IMR-90 (cell line): Measurements from ENCODE around the gene PLCL2.

Experiments
- CEBPB ChIP-seq: IDR thresholded peaks from 2 replicates; pipeline ENCODE4 v1.6.1; 2012; ENCODE audit warnings: low read depth, low read length, improper control_type of control experiment
- CHD1 ChIP-seq: IDR thresholded peaks from 2 replicates; pipeline ENCODE4 v1.6.1; 2012; ENCODE audit warnings: low read depth, low read length, improper control_type of control experiment
- FOS ChIP-seq: fragments of 150-350 bp; IDR thresholded peaks from 2 replicates; pipeline ENCODE4 v1.6.1; 2016; ENCODE audit warnings: low read depth, low read length
- MAFK ChIP-seq: IDR thresholded peaks from 2 replicates; pipeline ENCODE4 v1.6.1; 2012; ENCODE audit warnings: low read depth, low read length, improper control_type of control experiment
- MAZ ChIP-seq: IDR thresholded peaks from 2 replicates; pipeline ENCODE4 v1.6.1; 2012; ENCODE audit warnings: low read depth, mild to moderate bottlenecking, low read length, improper control_type of control experiment, moderate library complexity, borderline replicate concordance
- POLR2A ChIP-seq: IDR thresholded peaks from 2 replicates; pipeline ENCODE4 v1.6.1; 2012; ENCODE audit warnings: mild to moderate bottlenecking, low read depth, low read length
- RAD21 ChIP-seq: IDR thresholded peaks from 2 replicates; pipeline ENCODE4 v1.6.1; 2012; ENCODE audit warnings: low read length, improper control_type of control experiment
- RFX5 ChIP-seq: IDR thresholded peaks from 2 replicates; pipeline ENCODE4 v1.8.0; 2012; ENCODE audit warnings: low read depth, mild to moderate bottlenecking, low read length, moderate library complexity
- SMC3 ChIP-seq: fragments of 150-350 bp; IDR thresholded peaks from 2 replicates; pipeline ENCODE4 v1.6.1; 2016; ENCODE audit warnings: low read depth, mild to moderate bottlenecking, antibody characterized with exemption, low read length, moderate library complexity
- TF ChIP-seq, protein P1 (sequence below): conservative IDR thresholded peaks from 2 replicates; pipeline ENCODE4 v1.5.1; 2012; ENCODE audit warnings: mild to moderate bottlenecking, low read depth, low read length, improper control_type of control experiment
- TF ChIP-seq, protein P2 (sequence below): fragments of 150-350 bp; IDR thresholded peaks from 2 replicates; pipeline ENCODE4 v1.6.1; 2017; ENCODE audit warnings: mild to moderate bottlenecking, antibody characterized with exemption, low read length, low read depth

DNA sequence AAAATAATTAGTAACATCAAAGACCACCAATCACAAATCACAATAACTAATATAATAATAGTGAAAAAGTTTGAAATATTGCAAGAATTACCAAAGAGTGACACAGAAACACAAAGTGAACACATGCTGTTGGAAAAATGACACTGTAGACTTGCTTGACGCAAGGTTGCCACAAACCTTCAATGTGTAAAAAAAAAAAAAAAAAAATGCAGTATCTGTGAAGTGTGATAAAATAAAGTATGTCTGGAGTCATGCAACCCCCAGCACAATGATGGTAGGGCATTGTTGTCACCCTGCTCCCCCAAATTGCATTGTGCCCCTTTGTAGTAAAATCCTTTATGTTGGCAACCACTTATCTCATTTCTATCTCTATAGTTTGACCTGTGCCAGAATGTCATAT lies 190.6 kb downstream of the PLCL2 start:
- TF ChIP-seq, protein P1, sequence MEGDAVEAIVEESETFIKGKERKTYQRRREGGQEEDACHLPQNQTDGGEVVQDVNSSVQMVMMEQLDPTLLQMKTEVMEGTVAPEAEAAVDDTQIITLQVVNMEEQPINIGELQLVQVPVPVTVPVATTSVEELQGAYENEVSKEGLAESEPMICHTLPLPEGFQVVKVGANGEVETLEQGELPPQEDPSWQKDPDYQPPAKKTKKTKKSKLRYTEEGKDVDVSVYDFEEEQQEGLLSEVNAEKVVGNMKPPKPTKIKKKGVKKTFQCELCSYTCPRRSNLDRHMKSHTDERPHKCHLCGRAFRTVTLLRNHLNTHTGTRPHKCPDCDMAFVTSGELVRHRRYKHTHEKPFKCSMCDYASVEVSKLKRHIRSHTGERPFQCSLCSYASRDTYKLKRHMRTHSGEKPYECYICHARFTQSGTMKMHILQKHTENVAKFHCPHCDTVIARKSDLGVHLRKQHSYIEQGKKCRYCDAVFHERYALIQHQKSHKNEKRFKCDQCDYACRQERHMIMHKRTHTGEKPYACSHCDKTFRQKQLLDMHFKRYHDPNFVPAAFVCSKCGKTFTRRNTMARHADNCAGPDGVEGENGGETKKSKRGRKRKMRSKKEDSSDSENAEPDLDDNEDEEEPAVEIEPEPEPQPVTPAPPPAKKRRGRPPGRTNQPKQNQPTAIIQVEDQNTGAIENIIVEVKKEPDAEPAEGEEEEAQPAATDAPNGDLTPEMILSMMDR: no peak
- no peak for TF ChIP-seq RAD21
- TF ChIP-seq MAZ: no peak
- TF ChIP-seq MAFK: no peak
- no peak for TF ChIP-seq CHD1
- TF ChIP-seq CEBPB: no peak
- TF ChIP-seq SMC3: no peak
- TF ChIP-seq RFX5: no peak
- TF ChIP-seq, protein P2, sequence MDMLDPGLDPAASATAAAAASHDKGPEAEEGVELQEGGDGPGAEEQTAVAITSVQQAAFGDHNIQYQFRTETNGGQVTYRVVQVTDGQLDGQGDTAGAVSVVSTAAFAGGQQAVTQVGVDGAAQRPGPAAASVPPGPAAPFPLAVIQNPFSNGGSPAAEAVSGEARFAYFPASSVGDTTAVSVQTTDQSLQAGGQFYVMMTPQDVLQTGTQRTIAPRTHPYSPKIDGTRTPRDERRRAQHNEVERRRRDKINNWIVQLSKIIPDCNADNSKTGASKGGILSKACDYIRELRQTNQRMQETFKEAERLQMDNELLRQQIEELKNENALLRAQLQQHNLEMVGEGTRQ: no peak
- TF ChIP-seq POLR2A: no peak
- no peak for TF ChIP-seq FOS
